Fibroblast of upper back skin (primary cell): Measurements from ENCODE around the gene CENPM.

ENCODE experiments used
- DNase-seq: peaks from one replicate; pipeline ENCODE4 v3.0.0-alpha.2; 2013

The CENPM gene

DNA sequence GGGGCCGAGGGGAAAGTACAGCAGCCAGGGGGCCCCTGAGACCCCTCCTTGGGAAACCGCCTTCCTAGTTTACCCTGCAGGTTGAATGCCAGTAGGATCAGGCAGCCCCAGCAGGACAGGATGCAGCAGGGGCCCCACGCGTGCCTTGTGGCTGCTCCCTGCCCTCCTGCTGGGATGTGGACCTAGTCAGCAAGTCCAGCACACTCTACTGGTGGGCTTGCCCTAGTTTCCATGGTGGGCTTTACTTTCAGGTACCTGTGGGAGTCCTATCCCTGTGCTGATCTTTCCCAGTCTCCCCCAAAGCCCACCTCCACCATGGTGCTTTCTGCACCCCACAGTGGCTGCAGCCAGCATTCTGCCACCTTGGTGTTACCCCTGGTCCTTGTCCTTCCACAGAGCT, 54.2 kb downstream of the CENPM start:
- DNase-seq: no peak

DNA sequence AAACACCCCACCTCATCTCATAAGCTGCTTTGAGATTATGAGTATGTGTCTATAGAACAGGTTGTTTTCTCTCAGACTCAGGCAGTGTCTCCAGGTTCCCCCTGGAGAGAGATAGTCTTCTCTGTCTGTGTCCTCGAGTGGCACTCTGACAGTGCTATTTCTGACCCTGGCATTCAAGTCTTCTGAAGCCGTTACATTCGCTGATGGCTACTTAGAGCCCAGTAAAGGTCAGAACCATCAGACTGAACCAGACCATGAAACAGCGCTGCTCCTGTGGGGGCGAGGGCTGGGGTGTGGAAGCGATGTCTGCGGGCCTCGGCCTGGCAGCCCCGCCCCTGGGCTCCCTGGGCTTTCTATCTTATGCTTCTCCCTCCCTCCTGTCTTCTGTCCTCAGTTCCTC, 55.5 kb downstream of the CENPM start:
- no peak for DNase-seq
